Astrocyte (in vitro differentiated cells and primary cell): ENCODE results near the gene NEBL. TPM values are rescaled to one million over a fixed set of nuclear protein-coding genes. Genes with fewer than 3 reads are reported as not detected.

Experiments used
- DNase-seq: peaks from one replicate; pipeline ENCODE4 v3.0.0-alpha.2; 2010; ENCODE audit warnings: low read depth
- FAIRE-seq: peaks from 2 replicates; lab custom pipeline; 2011; peaks lifted over from hg19 to GRCh38; lab: Jason Lieb, UNC
- H2AFZ ChIP-seq: 2 replicates; pipeline ENCODE4 v1.6.0; 2012; ENCODE audit warnings: low read depth, low read length, inconsistent platforms
- H3K27ac ChIP-seq: 2 replicates; pipeline ENCODE4 v1.5.1; 2011; ENCODE audit warnings: low read depth, low read length, inconsistent platforms
- H3K27me3 ChIP-seq: 2 replicates; pipeline ENCODE4 v1.6.0; 2011; ENCODE audit warnings: low read length, inconsistent platforms; ENCODE audit not compliant: insufficient read depth
- H3K36me3 ChIP-seq: 2 replicates; pipeline ENCODE4 v1.5.1; 2011; ENCODE audit warnings: low read length, inconsistent platforms; ENCODE audit not compliant: insufficient read depth
- H3K4me1 ChIP-seq: 2 replicates; pipeline ENCODE4 v1.5.1; 2011; ENCODE audit warnings: low read length, inconsistent platforms; ENCODE audit not compliant: insufficient read depth
- H3K4me2 ChIP-seq: 2 replicates; pipeline ENCODE4 v1.6.0; 2012; ENCODE audit warnings: low read length, inconsistent platforms
- H3K4me3 ChIP-seq: 2 replicates; pipeline ENCODE4 v1.5.1; 2011; ENCODE audit warnings: low read depth, mild to moderate bottlenecking, low read length, inconsistent platforms; ENCODE audit not compliant: insufficient read depth
- H3K79me2 ChIP-seq: 2 replicates; pipeline ENCODE4 v1.6.0; 2012; ENCODE audit warnings: mild to moderate bottlenecking, low read length, inconsistent platforms; ENCODE audit not compliant: insufficient read depth
- H3K9ac ChIP-seq: 2 replicates; pipeline ENCODE4 v1.6.0; 2012; ENCODE audit warnings: mild to moderate bottlenecking, low read length, inconsistent platforms
- H3K9me3 ChIP-seq: 2 replicates; pipeline ENCODE4 v1.5.1; 2012; ENCODE audit warnings: low read depth, mild to moderate bottlenecking, low read length, inconsistent platforms; ENCODE audit not compliant: insufficient read depth
- H4K20me1 ChIP-seq: 2 replicates; pipeline ENCODE4 v1.6.0; 2012; ENCODE audit warnings: low read length, inconsistent platforms; ENCODE audit not compliant: insufficient read depth
- H3K27ac Mint-ChIP-seq: one replicate; pipeline ENCODE4 v1.8.0; 2021; ENCODE audit warnings: mild to moderate bottlenecking, mixed read lengths; ENCODE audit not compliant: unreplicated experiment
- H3K27me3 Mint-ChIP-seq: one replicate; pipeline ENCODE4 v1.8.0; 2021; ENCODE audit warnings: low read depth, mixed read lengths; ENCODE audit not compliant: unreplicated experiment
- H3K36me3 Mint-ChIP-seq: one replicate; pipeline ENCODE4 v1.8.0; 2021; ENCODE audit warnings: low read depth, mixed read lengths; ENCODE audit not compliant: unreplicated experiment
- H3K4me1 Mint-ChIP-seq: one replicate; pipeline ENCODE4 v1.8.0; 2021; ENCODE audit warnings: low read depth, mixed read lengths; ENCODE audit not compliant: unreplicated experiment
- H3K4me3 Mint-ChIP-seq: one replicate; pipeline ENCODE4 v1.8.0; 2021; ENCODE audit warnings: mild to moderate bottlenecking, moderate library complexity, mixed read lengths; ENCODE audit not compliant: unreplicated experiment
- H3K9me3 Mint-ChIP-seq: one replicate; pipeline ENCODE4 v1.8.0; 2021; ENCODE audit warnings: mild to moderate bottlenecking, mixed read lengths; ENCODE audit not compliant: unreplicated experiment
- CTCF ChIP-seq: IDR thresholded peaks from 2 replicates; pipeline ENCODE4 v1.5.1; 2011; ENCODE audit warnings: low read depth, mild to moderate bottlenecking, inconsistent platforms, low read length, moderate library complexity; ENCODE audit not compliant: insufficient read depth
- EZH2 ChIP-seq: IDR thresholded peaks from 2 replicates; pipeline ENCODE4 v1.6.1; 2012; ENCODE audit warnings: mild to moderate bottlenecking, low read length, inconsistent platforms; ENCODE audit not compliant: insufficient read depth
- total RNA-seq: library from RNA; stranded (reverse); gene quantifications from 2 replicates; pipeline ENCODE4 v1.2.1, GENCODE V29; 2021

The NEBL gene
- total RNA-seq, 1 donor from 2014 or later = 6.0 TPM

GRCh38 chr10:20806487-20806886 is 90.6 kb downstream of the NEBL start:
- H2AFZ ChIP-seq = no peak overlapping the region
- no peaks in the 10 kb centered on the region for H3K27me3 ChIP-seq
- no peak overlapping the region for H3K4me3 ChIP-seq
- Mint-ChIP-seq H3K9me3 (no peaks in the 10 kb centered on the region), H3K4me3 (no peak overlapping the region), H3K27ac (no peak overlapping the region), H3K27me3 (no peaks in the 10 kb centered on the region), H3K4me1 (peaks cover 17% of the 10 kb centered on the region), H3K36me3 (peaks cover 3% of the 10 kb centered on the region)
- no peaks in the 10 kb centered on the region for H3K36me3 ChIP-seq
- FAIRE-seq = no peak
- H3K4me1 ChIP-seq = peaks cover 3% of the 10 kb centered on the region
- no peak overlapping the region for H3K4me2 ChIP-seq
- H3K27ac ChIP-seq = no peak overlapping the region
- TF ChIP-seq EZH2 (no peak), CTCF (no peak)
- H3K79me2 ChIP-seq = no peaks in the 10 kb centered on the region
- no peaks in the 10 kb centered on the region for H3K9me3 ChIP-seq
- no peaks in the 10 kb centered on the region for H4K20me1 ChIP-seq
- H3K9ac ChIP-seq = no peak overlapping the region
- no peak for DNase-seq

DNA sequence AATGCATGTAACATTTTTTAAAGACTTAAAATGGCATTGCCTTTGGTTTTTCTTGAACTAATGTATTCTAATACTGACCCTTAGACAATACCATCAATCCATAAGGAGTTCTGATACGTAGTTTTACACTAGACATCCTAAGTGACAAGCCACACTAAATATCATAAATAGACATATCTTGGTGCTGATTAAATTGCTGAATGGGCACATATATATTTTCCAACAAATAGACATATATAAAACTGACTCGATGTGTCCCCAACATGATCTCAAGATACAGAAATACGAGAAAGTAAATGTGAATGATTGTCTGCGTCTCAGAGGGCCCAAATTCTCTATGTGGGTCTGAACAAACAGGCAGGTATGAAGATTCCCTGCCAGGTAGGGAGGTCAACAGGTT is 99.8 kb downstream of the NEBL start:
- H3K36me3 Mint-ChIP-seq = no peaks in the 10 kb centered on the region
- no peaks in the 10 kb centered on the region for H3K9me3 Mint-ChIP-seq
- FAIRE-seq (no peak), DNase-seq (no peak)
- Histone ChIP-seq H3K9me3 (no peaks in the 10 kb centered on the region), H3K36me3 (no peaks in the 10 kb centered on the region), H3K4me3 (no peak overlapping the region), H3K4me2 (no peak overlapping the region), H3K27ac (no peak overlapping the region), H3K79me2 (no peaks in the 10 kb centered on the region), H2AFZ (no peak overlapping the region), H3K27me3 (no peaks in the 10 kb centered on the region), H4K20me1 (no peaks in the 10 kb centered on the region), H3K9ac (no peak overlapping the region), H3K4me1 (no peaks in the 10 kb centered on the region)
- TF ChIP-seq CTCF (no peak), EZH2 (no peak)
- no peaks in the 10 kb centered on the region for H3K4me1 Mint-ChIP-seq
- H3K27me3 Mint-ChIP-seq = no peaks in the 10 kb centered on the region
- no peak overlapping the region for H3K4me3 Mint-ChIP-seq
- H3K27ac Mint-ChIP-seq = no peak overlapping the region

DNA sequence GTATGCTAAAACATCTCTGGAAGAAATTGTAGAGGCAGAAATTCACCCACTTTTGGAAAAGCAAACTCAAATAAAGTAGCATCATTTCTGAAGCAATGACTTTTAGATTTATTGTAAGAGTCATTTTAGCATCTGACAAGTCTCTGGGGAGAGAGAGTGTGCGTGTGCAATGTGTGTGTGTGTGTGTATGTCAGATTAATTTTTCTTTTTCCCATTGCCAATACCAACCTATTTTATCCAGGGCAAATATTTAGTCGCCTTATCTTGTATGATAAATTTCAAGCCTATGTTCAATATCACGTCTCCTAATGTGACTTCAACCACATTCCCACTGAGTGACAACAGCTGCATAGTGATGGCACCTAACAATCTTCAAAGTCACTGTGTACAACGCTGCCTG is 101.7 kb downstream of the NEBL start:
- Histone ChIP-seq H3K9ac (no peak overlapping the region), H2AFZ (no peak overlapping the region), H3K27me3 (no peaks in the 10 kb centered on the region), H3K4me2 (no peak overlapping the region), H3K9me3 (no peaks in the 10 kb centered on the region), H3K79me2 (no peaks in the 10 kb centered on the region), H3K4me1 (no peaks in the 10 kb centered on the region), H3K36me3 (no peaks in the 10 kb centered on the region), H3K4me3 (no peak overlapping the region), H3K27ac (no peak overlapping the region), H4K20me1 (no peaks in the 10 kb centered on the region)
- no peak overlapping the region for H3K4me3 Mint-ChIP-seq
- H3K4me1 Mint-ChIP-seq = no peaks in the 10 kb centered on the region
- no peak overlapping the region for H3K27ac Mint-ChIP-seq
- H3K36me3 Mint-ChIP-seq = no peaks in the 10 kb centered on the region
- H3K9me3 Mint-ChIP-seq = peaks cover 1% of the 10 kb centered on the region
- H3K27me3 Mint-ChIP-seq = no peaks in the 10 kb centered on the region
- FAIRE-seq (no peak), DNase-seq (no peak)
- TF ChIP-seq CTCF = no peak
- TF ChIP-seq EZH2 = no peak
